Astrocyte of the spinal cord (primary cell): ENCODE measurements around the gene MGAT4A.

Experiments
- DNase-seq: peaks from one replicate; pipeline ENCODE4 v3.0.0; 2011; ENCODE audit warnings: low read depth, low spot score
- H3K4me3 ChIP-seq: 2 replicates; pipeline ENCODE4 v1.5.1; 2011; ENCODE audit warnings: low read depth, mild to moderate bottlenecking, low read length, moderate library complexity
- in situ Hi-C: cut with HindIII; loops from 2 replicates; pipeline ENCODE4 v1.10.0; 2017; ENCODE audit warnings: low sequenced_read_pairs
- TF ChIP-seq, protein P1 (sequence below): IDR thresholded peaks from 2 replicates; pipeline ENCODE4 v1.5.1; 2012; ENCODE audit warnings: low read depth, mild to moderate bottlenecking, low read length, inconsistent platforms

The MGAT4A gene

DNA sequence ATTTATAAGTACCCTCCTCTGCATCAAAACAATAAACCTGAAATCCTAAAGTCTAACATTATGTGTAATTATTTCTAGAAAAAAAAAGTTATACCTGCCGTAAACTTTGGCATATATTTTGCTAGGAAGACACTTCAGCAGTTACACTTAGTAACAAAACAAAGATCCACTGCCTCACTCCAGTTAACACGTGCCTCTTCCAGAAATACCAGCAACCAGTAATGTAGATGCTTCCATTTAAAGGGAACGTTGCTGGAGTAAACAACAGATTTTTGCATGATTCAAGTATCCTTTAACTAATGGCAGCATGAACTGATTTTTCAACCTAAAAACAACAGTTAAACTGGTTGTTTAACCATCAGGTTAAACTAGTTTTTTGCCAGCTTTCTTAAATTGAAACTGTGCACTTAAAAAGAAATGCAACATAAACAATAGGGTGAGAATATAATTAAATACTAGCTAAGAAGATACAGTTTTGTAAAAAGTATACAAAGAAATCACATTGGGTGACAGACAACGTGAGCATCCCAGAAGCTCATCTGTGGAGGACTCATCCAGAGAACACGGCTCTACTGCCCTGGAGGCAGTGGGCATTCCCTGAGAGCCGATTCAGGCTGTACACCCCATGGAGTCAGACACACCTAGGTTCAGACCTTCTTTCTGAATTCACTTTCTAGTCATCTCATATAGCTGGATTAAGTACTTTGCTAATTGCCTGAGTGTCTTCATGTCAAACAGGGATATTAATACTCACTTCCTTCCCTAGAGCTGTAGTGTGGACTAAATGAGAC, 22.3 kb downstream of the MGAT4A start:
- no peak overlapping the region for H3K4me3 ChIP-seq
- TF ChIP-seq, protein P1, sequence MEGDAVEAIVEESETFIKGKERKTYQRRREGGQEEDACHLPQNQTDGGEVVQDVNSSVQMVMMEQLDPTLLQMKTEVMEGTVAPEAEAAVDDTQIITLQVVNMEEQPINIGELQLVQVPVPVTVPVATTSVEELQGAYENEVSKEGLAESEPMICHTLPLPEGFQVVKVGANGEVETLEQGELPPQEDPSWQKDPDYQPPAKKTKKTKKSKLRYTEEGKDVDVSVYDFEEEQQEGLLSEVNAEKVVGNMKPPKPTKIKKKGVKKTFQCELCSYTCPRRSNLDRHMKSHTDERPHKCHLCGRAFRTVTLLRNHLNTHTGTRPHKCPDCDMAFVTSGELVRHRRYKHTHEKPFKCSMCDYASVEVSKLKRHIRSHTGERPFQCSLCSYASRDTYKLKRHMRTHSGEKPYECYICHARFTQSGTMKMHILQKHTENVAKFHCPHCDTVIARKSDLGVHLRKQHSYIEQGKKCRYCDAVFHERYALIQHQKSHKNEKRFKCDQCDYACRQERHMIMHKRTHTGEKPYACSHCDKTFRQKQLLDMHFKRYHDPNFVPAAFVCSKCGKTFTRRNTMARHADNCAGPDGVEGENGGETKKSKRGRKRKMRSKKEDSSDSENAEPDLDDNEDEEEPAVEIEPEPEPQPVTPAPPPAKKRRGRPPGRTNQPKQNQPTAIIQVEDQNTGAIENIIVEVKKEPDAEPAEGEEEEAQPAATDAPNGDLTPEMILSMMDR = no peak
- in situ Hi-C loops = no loop called here
- no peak for DNase-seq

GRCh38 chr2:98706591-98706990, 24.3 kb downstream of the MGAT4A start:
- no peak for DNase-seq
- in situ Hi-C loops = no loop called here
- TF ChIP-seq, protein P1 = no peak
- no peak overlapping the region for H3K4me3 ChIP-seq

DNA sequence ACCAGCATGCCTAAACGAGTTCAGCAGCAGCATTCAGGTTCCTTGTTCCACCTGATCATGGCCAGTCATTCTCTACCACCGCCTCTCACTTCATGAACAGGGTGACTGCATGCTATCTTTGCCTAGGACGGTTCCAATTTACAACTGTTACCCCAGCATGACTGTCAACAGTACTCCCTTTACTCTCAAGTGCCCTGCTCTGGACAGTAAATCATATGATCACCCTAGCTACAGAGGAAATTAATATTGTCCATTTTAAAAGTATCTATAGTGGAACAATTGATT, 25.7 kb downstream of the MGAT4A start:
- H3K4me3 ChIP-seq = no peak overlapping the region
- TF ChIP-seq, protein P1 = no peak
- in situ Hi-C loops = no loop called here
- DNase-seq = no peak

- in situ Hi-C loops = no loop called here
- TF ChIP-seq, protein P1 = no peak
- DNase-seq = no peak
Observed at GRCh38 chr2:98704499-98705332, 26.2 kb downstream of the MGAT4A start.

DNA sequence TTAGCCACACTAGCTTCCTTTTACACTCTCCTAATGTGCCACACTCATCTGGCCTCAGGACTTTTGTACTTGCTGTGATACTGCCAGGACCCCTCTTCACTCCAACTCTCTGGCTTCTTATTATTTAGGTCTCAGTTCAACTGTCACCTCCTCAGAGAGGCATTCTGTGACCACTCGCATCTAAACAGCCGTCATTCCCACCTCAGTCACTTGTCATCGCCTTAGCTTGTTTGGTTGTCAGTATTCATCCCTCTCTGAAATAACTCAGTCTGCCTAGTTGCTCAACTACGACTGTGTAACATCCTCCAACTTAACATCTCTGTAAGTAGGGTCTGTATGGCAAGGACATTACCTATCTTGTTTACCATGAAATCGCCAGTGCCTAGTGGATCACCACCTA, 27.2 kb downstream of the MGAT4A start:
- in situ Hi-C loops = no loop called here
- no peak for DNase-seq
- no peak overlapping the region for H3K4me3 ChIP-seq
- TF ChIP-seq, protein P1 = no peak

More at GRCh38 chr2:98704499-98705332, 26.2 kb downstream of the MGAT4A start:
- H3K4me3 ChIP-seq = no peak overlapping the region

DNA sequence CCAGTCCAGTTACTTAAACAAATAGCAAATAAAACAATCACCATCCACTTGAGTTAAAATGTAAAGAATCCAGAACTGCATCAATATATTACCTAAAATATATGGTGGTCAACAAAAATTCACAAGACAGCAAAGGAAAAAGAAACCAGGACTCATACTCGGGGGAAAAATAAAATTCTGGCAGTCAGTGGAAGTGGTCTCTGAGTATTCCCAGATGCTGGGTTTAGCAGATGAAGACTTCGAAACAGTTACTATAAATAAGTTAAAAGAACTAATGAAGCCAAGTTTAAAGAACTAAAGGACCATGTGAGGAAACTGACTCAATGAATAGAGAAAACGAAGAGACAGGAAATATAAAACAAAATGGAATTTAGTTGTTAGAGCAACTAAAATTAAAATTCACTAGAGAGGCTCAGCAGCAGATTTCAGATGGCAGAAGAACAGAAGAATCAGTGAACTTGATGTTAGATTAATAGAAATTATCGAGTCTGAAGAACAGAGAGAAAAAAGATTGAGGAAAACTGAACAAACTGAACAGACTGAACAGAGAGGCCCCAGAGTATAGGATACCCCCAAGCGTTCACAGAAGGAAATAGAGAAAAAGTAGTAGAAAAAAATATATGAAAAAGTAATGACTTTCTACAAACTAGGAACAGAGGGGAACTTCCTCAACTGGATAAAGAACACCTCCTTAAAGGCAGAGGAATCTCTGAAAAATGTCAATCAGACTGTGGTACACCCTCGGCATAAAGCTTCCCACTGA, 27.9 kb downstream of the MGAT4A start:
- in situ Hi-C loops = no loop called here
- no peak for DNase-seq
- TF ChIP-seq, protein P1 = no peak
- H3K4me3 ChIP-seq = no peak overlapping the region
